ENCODE results near the gene CHD1L.

CHD1L gene

GRCh38 chr1:147247656-147248238, 5.3 kb downstream of the CHD1L start:
- Histone ChIP-seq H3K9ac (ENCODE audit: low read length) (no peak overlapping the region), H3K79me2 (ENCODE audit: low read length) (peaks cover 97% of the 10 kb centered on the region), H2AFZ (ENCODE audit: low read length) (no peak overlapping the region), H3K4me3 (ENCODE audit: low read length) (no peak overlapping the region), H3K9me3 (replicated peaks; ENCODE audit: insufficient read depth, low read length) (no peaks in the 10 kb centered on the region), H3F3A (ENCODE audit: insufficient read depth, low read length) (peaks cover 9% of the 10 kb centered on the region; the same call in 1 of the 2 replicates), H3K27me3 (replicated peaks; ENCODE audit: insufficient read depth, low read length) (no peaks in the 10 kb centered on the region), H3K36me3 (replicated peaks; ENCODE audit: insufficient read depth, low read length) (no peaks in the 10 kb centered on the region), H4K20me1 (ENCODE audit: insufficient read depth, low read length) (peaks cover 12% of the 10 kb centered on the region; the same call in 1 of the 2 replicates), H3K9me2 (replicated peaks; ENCODE audit: insufficient read depth, low read length) (no peaks in the 10 kb centered on the region), H3K27ac (ENCODE audit: low read length) (peak overlapping the region; percentile 13; the same call in 1 of the 2 replicates), H3K4me2 (ENCODE audit: low read depth, low read length) (peak overlapping the region; percentile 26; the same call in 1 of the 2 replicates), H3K4me1 (ENCODE audit: low read length) (peaks cover 28% of the 10 kb centered on the region)
- TF ChIP-seq EZH2 (optimal IDR thresholded peaks at IDR 0.05; ENCODE audit: low read depth, low read length) (no peak), EZH2phosphoT487 (IDR thresholded peaks at IDR 0.05; ENCODE audit: low read length) (no peak), CTCF (IDR thresholded peaks at IDR 0.05; ENCODE audit: low read length) (no peak)
- DNase-seq, result no peak

GRCh38 chr1:147252540-147252939, 10.1 kb downstream of the CHD1L start:
- Histone ChIP-seq H2AFZ (ENCODE audit: low read length) (no peak overlapping the region), H3F3A (ENCODE audit: insufficient read depth, low read length) (0 out of 2 replicates have a peak, but pooled peaks cover under 1% of the 10 kb centered on the region), H3K4me2 (ENCODE audit: low read depth, low read length) (no peak overlapping the region), H3K9ac (ENCODE audit: low read length) (no peak overlapping the region), H3K4me3 (ENCODE audit: low read length) (no peak overlapping the region), H4K20me1 (ENCODE audit: insufficient read depth, low read length) (0 out of 2 replicates have a peak, but pooled peaks cover 3% of the 10 kb centered on the region), H3K79me2 (ENCODE audit: low read length) (peaks cover 86% of the 10 kb centered on the region), H3K9me3 (replicated peaks; ENCODE audit: insufficient read depth, low read length) (no peaks in the 10 kb centered on the region), H3K27ac (ENCODE audit: low read length) (no peak overlapping the region), H3K9me2 (replicated peaks; ENCODE audit: insufficient read depth, low read length) (no peaks in the 10 kb centered on the region), H3K27me3 (replicated peaks; ENCODE audit: insufficient read depth, low read length) (no peaks in the 10 kb centered on the region), H3K4me1 (ENCODE audit: low read length) (peaks cover 3% of the 10 kb centered on the region), H3K36me3 (replicated peaks; ENCODE audit: insufficient read depth, low read length) (no peaks in the 10 kb centered on the region; the same call in 1 of the 2 replicates)
- TF ChIP-seq EZH2phosphoT487 (IDR thresholded peaks at IDR 0.05; ENCODE audit: low read length) (no peak), EZH2 (optimal IDR thresholded peaks at IDR 0.05; ENCODE audit: low read depth, low read length) (no peak), CTCF (IDR thresholded peaks at IDR 0.05; ENCODE audit: low read length) (no peak)
- DNase-seq, result no peak

- Histone ChIP-seq H2AFZ (ENCODE audit: low read length) (no peak overlapping the region), H3F3A (ENCODE audit: insufficient read depth, low read length) (no peaks in the 10 kb centered on the region), H3K4me3 (ENCODE audit: low read length) (no peak overlapping the region), H3K9ac (ENCODE audit: low read length) (no peak overlapping the region), H3K79me2 (ENCODE audit: low read length) (peaks cover 20% of the 10 kb centered on the region), H3K9me3 (replicated peaks; ENCODE audit: insufficient read depth, low read length) (no peaks in the 10 kb centered on the region), H3K27me3 (replicated peaks; ENCODE audit: insufficient read depth, low read length) (no peaks in the 10 kb centered on the region), H3K9me2 (replicated peaks; ENCODE audit: insufficient read depth, low read length) (no peaks in the 10 kb centered on the region), H3K4me2 (ENCODE audit: low read depth, low read length) (no peak overlapping the region), H3K4me1 (ENCODE audit: low read length) (peaks cover 6% of the 10 kb centered on the region; the same call in 1 of the 2 replicates), H4K20me1 (ENCODE audit: insufficient read depth, low read length) (no peaks in the 10 kb centered on the region), H3K27ac (ENCODE audit: low read length) (no peak overlapping the region), H3K36me3 (replicated peaks; ENCODE audit: insufficient read depth, low read length) (peaks cover 6% of the 10 kb centered on the region)
- no peak for DNase-seq
- TF ChIP-seq EZH2phosphoT487 (IDR thresholded peaks at IDR 0.05; ENCODE audit: low read length) (no peak), CTCF (IDR thresholded peaks at IDR 0.05; ENCODE audit: low read length) (no peak), EZH2 (optimal IDR thresholded peaks at IDR 0.05; ENCODE audit: low read depth, low read length) (no peak)
These were observed 18.5 kb downstream of the CHD1L start for GRCh38 chr1:147260956-147261355.

Data from MM.1S (cell line).